GM18526 (cell line): ENCODE data around the gene ZNF445.

Source experiments
- POLR2A ChIP-seq: IDR thresholded peaks from 3 replicates; pipeline ENCODE4 v1.6.1; 2011; ENCODE audit not compliant: insufficient read length; ENCODE audit errors: extremely low read depth

Gene ZNF445

DNA sequence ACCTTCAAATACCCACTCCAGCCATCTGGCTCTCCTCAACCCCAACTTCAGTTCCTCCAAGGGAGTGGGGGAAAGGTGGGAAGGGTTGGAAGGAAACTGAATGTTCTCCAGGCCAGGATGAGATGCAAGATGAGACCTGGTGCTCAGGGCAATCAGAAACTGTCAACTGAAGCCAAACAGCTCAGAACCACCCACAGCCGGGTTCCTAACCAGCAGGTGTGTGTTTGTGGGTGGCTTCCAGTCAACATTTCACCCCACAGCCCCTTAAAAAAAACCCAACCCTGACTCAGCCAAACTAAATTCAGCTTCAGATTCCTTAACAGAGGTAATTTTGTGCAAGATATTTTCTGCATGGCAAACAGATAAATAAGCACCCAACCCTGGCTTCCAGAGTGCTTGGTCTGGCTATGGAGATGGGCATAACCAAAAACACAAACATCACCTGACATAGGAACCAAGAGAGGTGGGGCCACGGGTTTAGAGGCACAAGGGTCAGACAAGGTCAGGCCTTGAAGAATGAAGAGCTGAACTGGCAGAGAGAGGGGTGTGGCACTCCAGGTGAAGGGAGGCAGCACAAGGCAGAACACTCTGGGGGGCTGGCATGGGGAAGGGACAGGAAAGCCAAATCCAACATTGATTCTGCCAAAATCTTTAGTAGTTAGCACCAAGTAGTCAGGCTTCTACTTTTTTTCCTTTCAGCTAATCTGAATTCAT, 34.7 kb downstream of the ZNF445 start:
- no peak for TF ChIP-seq POLR2A

DNA sequence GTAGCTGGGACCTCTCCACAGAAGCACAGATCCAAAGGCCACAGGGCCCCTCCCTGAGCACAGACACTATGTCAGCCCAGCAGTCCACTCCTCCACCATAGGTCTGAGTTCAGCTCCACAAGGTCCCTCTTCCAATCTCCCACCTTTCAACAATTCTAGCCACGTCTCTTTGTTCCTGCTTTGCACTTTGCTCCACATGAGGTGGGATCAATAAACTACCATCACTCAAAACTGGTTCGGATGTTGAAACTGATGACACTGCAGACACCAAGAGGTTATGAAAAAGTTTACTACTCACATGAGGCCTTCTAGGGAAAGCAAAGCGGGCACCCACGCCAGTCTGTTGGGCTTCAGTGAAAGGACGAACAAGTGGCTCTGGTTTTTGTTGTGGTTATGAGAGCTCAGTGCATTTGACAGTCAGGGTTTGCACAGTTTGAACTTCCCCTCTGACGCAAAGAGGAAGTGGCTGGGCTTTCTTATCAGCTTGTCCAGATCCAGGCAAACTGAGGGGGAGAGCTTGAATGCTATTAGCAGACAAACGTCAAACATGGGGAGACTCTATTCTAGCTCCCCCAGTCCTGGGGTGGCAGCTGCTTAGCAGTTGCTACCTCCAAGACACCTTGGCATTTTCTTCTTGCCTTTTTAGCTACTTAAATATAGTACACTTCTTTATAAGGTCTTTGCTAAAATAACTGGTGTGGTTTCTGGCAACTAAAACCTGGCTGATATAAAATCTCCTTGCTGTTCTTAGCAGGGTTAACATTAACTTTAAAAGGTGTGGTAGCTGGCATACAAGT, 37.8 kb downstream of the ZNF445 start:
- TF ChIP-seq POLR2A: no peak

- TF ChIP-seq POLR2A: no peak
Observed at GRCh38 chr3:44437800-44438199, 39.7 kb downstream of the ZNF445 start.

- TF ChIP-seq POLR2A: no peak
Observed at GRCh38 chr3:44436181-44436580, 41.3 kb downstream of the ZNF445 start.

GRCh38 chr3:44434834-44435510, 42.5 kb downstream of the ZNF445 start:
- no peak for TF ChIP-seq POLR2A

DNA sequence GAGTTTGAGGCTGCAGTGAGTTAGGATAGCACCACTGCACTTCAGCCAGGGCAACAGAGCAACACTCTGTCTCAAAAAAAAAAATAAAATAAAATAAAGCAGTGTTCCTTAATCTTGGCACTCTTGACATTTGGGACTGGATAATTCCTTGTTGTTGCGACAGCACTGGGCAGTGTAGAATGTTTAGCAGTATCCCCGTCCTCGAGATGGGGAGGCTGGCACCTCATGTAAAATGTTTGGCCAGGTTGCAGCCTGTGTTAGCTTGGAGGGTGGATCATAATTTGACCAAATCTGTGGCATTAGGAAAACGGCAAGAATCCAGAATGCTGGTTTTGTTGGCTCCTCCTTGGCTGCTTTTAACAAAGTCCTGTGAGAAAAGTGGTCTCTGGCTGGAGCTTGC, 47.0 kb downstream of the ZNF445 start:
- no peak for TF ChIP-seq POLR2A

DNA sequence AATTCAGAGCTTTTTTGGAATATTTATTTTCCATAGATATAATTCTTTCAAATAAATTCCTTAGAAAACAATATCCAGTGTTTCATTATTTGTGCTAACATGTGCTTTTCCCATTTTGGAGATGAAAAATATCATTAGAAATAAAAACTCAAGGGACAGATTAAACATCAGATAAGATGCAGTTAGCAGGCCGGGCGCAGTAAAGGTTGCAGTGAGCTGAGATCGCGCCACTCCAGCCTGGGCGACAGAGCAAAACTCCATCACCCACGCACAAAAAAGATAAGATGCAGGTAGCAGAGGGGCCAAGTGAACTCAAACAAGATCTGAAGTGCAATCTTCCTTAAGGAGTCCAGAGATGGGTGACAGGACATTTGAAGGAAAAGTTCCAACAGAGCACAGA, 48.0 kb downstream of the ZNF445 start:
- no peak for TF ChIP-seq POLR2A

GRCh38 chr3:44428910-44429309, 48.6 kb downstream of the ZNF445 start:
- TF ChIP-seq POLR2A: no peak

- no peak for TF ChIP-seq POLR2A
Observed at GRCh38 chr3:44427683-44428082, 49.8 kb downstream of the ZNF445 start.

DNA sequence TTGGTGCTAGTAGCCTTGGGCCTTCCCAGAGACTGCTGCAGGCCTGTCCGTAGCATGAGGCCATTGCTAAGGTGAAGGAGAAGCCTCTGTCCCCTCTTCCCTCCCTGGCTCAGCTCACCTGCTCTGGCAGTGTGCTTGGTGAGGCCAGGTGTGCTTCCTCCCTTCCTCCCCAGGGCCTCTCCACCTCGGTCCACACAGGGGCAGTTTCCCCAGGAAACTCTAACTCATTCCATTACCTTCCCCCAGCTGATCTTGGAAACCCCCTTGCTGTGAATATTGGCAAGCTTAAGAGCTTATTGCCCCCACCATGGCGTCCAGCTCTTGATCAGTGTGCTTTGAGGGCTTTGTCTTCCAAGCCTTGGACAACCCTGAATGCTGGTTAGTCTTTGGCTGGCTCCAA, 52.7 kb downstream of the ZNF445 start:
- no peak for TF ChIP-seq POLR2A

- no peak for TF ChIP-seq POLR2A
Observed at GRCh38 chr3:44421280-44421679, 56.2 kb downstream of the ZNF445 start.

DNA sequence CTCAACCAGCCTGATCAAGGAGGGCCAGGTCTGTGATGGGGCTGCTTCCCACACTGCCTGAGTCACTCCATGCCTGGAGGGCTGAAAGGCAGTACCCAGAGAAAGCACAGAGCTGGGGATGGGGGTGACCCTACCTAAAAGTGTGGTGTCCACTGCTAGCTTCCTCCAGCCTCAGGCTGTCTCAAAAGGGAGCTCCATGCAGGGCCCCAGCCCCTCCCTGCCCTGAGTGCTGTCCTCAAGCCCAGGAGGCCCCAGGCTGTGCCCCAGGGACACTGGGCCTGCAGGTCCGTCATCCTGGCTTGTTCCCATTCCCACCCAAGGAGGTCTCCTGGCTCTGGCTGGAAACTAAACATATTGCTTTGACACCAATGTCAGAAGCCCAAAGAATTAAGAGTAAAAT, 56.8 kb downstream of the ZNF445 start:
- no peak for TF ChIP-seq POLR2A

- TF ChIP-seq POLR2A: no peak
Observed at GRCh38 chr3:44419923-44420650, 57.4 kb downstream of the ZNF445 start.

GRCh38 chr3:44419116-44419922, 58.2 kb downstream of the ZNF445 start:
- TF ChIP-seq POLR2A: no peak

DNA sequence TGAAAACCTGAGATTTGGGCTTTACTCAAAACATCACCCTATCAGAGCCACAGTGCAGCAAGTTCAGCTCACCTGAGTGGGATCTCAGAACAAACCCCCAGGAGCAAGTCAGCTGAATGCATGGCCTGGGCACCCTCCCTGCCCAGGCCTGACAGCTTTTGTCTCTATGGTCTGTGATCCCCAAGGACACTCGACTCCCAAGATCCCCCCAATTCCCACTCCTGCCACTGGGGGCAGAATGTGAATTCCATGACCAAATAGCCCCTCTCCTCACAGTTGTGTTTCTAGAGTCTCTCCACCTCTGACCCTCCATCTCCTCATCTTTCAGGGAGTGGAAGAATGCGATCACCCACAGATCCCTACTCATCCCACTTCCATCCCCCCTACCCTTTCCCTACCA, 58.9 kb downstream of the ZNF445 start:
- TF ChIP-seq POLR2A: no peak
